Tibial nerve (tissue), 4 donors: ENCODE results near the gene TTC7B.

Experiments
- EP300 ChIP-seq, 2 donors: sonication (generic); formaldehyde crosslinking; IDR thresholded peaks; one replicate each; pipeline ENCODE4 v1.6.1; 2017; ENCODE audit warnings: antibody characterized with exemption in 2 of 2, mild to moderate bottlenecking in 1 of 2
- POLR2A ChIP-seq, 2 donors: fragments of 450-650 bp; IDR thresholded peaks; one replicate each; pipeline ENCODE4 v1.6.1; 2017; ENCODE audit warnings: antibody characterized with exemption in 2 of 2, mild to moderate bottlenecking in 2 of 2, moderate library complexity in 2 of 2
- TF ChIP-seq, protein P1 (sequence below), 5 experiments: fragments of 200-600 bp in 3 of 5; fragments of 450-650 bp in 2 of 5; sonication (generic) in 3 of 5; IDR thresholded peaks; one replicate each; pipeline ENCODE4 v1.5.1; 2016 to 2019; ENCODE audit warnings: antibody characterized with exemption in 5 of 5, mild to moderate bottlenecking in 3 of 5, moderate library complexity in 2 of 5

GRCh38 chr14:90781344-90781761 lies 34.9 kb downstream of the TTC7B start:
- TF ChIP-seq EP300 (IDR thresholded peaks at IDR 0.05) (no peak), POLR2A (IDR thresholded peaks at IDR 0.05) (no peak)
- TF ChIP-seq, protein P1, sequence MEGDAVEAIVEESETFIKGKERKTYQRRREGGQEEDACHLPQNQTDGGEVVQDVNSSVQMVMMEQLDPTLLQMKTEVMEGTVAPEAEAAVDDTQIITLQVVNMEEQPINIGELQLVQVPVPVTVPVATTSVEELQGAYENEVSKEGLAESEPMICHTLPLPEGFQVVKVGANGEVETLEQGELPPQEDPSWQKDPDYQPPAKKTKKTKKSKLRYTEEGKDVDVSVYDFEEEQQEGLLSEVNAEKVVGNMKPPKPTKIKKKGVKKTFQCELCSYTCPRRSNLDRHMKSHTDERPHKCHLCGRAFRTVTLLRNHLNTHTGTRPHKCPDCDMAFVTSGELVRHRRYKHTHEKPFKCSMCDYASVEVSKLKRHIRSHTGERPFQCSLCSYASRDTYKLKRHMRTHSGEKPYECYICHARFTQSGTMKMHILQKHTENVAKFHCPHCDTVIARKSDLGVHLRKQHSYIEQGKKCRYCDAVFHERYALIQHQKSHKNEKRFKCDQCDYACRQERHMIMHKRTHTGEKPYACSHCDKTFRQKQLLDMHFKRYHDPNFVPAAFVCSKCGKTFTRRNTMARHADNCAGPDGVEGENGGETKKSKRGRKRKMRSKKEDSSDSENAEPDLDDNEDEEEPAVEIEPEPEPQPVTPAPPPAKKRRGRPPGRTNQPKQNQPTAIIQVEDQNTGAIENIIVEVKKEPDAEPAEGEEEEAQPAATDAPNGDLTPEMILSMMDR (IDR thresholded peaks at IDR 0.05): no peak
